ENCODE results near the gene SLC5A10.
"Not testable (repeated sequence)": the region's sequence is repeated elsewhere in the genome, so short reads cannot be mapped to it uniquely, and the experiment has no call there.

The SLC5A10 gene

GRCh38 chr17:18950944-18951905 is 740 bp upstream of the SLC5A10 start:
- TF ChIP-seq, protein P1, sequence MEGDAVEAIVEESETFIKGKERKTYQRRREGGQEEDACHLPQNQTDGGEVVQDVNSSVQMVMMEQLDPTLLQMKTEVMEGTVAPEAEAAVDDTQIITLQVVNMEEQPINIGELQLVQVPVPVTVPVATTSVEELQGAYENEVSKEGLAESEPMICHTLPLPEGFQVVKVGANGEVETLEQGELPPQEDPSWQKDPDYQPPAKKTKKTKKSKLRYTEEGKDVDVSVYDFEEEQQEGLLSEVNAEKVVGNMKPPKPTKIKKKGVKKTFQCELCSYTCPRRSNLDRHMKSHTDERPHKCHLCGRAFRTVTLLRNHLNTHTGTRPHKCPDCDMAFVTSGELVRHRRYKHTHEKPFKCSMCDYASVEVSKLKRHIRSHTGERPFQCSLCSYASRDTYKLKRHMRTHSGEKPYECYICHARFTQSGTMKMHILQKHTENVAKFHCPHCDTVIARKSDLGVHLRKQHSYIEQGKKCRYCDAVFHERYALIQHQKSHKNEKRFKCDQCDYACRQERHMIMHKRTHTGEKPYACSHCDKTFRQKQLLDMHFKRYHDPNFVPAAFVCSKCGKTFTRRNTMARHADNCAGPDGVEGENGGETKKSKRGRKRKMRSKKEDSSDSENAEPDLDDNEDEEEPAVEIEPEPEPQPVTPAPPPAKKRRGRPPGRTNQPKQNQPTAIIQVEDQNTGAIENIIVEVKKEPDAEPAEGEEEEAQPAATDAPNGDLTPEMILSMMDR (IDR thresholded peaks at IDR 0.05; ENCODE audit: control extremely low read depth, extremely low read depth, low read depth, missing control alignments) = no peak
- DNase-seq (ENCODE audit: extremely low spot score) = no peak
- ChIA-PET POLR2A (no interaction called here), CTCF (interaction anchor here (1.6 kb wide), 1 partner anchor 10 kb away, joined by 12 read pairs; no protein-coding TSS in a partner anchor)

GRCh38 chr17:18953231-18953728 is 1.3 kb downstream of the SLC5A10 start:
- TF ChIP-seq, protein P1 (IDR thresholded peaks at IDR 0.05; ENCODE audit: control extremely low read depth, extremely low read depth, low read depth, missing control alignments) = no peak
- DNase-seq (ENCODE audit: extremely low spot score) = no peak
- CTCF ChIA-PET = no interaction called here
- POLR2A ChIA-PET = no interaction called here

DNA sequence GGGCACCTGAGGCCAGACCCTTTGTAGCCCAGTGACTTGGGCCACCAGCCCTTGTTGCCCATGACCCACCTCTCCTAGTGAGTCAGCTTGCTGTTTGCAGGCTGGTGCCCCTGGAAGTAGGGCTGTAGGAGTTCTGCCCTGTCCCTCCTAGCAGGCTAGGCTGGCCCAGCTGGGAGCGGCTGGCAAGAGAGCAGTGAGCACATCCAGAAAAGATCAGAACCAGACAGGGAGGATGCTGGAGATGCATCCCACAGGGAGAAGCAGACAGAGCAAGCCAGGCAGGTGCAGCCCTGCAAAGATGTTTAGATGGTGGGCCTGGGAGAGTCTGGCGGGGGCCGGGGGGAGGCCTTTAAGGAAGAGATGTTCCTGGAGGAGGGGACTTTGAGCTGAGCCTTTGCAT is 2.4 kb downstream of the SLC5A10 start:
- CTCF ChIA-PET = interaction anchor here (1.4 to 1.7 kb wide), 2 partner anchors 8 to 50 kb away, joined by 4 to 5 read pairs; partner anchors contain the start of gene FAM83G

DNA sequence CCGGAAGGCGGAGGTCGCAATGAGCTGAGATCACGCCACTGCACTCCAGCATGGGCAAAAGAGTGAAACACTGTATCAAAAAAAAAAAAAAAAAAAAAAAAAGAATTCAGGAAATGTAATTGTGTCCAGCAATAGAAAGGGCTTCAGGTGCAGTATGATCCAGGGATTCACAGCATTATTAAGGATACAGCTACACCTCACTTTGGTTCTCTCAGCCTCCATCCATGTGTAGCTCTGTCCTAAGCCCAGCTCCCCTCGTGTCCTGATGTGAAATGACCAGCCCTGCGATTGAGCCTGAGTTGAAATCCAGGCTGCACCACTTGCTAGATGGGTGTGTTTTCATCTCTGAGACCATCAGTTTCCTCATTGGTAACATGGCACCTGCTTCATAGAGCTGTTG is 3.0 kb downstream of the SLC5A10 start:
- ChIA-PET POLR2A (interaction anchor here (1.0 kb wide), 1 partner anchor 21 kb away, joined by 6 read pairs; no protein-coding TSS in a partner anchor), CTCF (interaction anchor here (1.4 to 1.7 kb wide), 2 partner anchors 8 to 50 kb away, joined by 4 to 5 read pairs; partner anchors contain the start of gene FAM83G)
- TF ChIP-seq, protein P1 (IDR thresholded peaks at IDR 0.05; ENCODE audit: control extremely low read depth, extremely low read depth, low read depth, missing control alignments) = no peak
- DNase-seq (ENCODE audit: extremely low spot score) = no peak

More for the DNA sequence above, 2.4 kb downstream of the SLC5A10 start:
- DNase-seq (ENCODE audit: extremely low spot score) = no peak
- TF ChIP-seq, protein P1 (IDR thresholded peaks at IDR 0.05; ENCODE audit: control extremely low read depth, extremely low read depth, low read depth, missing control alignments) = no peak
- POLR2A ChIA-PET = no interaction called here

DNA sequence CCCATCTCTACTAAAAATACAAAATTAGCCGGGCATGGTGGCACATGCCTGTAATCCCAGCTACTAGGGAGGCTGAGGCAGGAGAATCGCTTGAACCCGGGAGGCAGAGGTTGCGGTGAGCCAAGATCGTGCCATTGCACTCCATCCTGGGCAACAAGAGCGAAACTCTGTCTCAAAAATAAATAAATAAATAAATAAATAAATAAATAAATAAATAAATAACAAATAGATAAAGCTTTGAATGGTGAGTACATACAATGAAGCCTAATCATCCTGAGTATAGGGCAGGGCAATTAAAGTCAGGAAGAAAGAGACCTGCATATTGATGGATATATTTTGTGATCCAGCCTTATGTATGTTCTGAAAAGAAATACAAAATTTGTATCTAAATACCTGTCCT is 4.1 kb downstream of the SLC5A10 start:
- POLR2A ChIA-PET; DNase-seq (ENCODE audit: extremely low spot score): not testable (repeated sequence)
- CTCF ChIA-PET = interaction anchor here (1.7 kb wide), 1 partner anchor 49 kb away, joined by 5 read pairs; the partner anchor contains the start of gene FAM83G

- CTCF ChIA-PET = no interaction called here
- DNase-seq (ENCODE audit: extremely low spot score) = no peak
- TF ChIP-seq, protein P1 (IDR thresholded peaks at IDR 0.05; ENCODE audit: control extremely low read depth, extremely low read depth, low read depth, missing control alignments) = no peak
- POLR2A ChIA-PET = no interaction called here
Observed at GRCh38 chr17:18956581-18956980, 4.6 kb downstream of the SLC5A10 start.

DNA sequence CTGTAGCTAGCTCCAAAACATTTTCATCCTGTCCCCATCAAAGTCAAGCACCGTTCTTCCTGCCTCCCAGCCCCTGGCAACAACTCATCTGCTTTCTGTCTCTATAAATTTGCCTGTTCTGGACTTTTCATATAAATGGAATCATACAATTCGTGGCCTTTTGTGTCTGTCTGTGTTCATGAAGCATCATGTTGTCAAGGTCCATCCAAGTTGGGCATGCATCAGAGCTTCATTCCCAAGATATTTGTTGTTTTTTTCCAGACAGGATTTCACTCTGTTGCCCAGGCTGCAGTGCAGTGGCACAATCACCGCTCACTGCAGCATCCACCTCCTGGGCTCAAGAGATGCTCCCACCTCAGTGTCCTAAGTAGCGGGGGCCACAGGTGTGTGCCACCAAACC is 5.9 kb downstream of the SLC5A10 start:
- ChIA-PET CTCF (no interaction called here), POLR2A (no interaction called here)
- no peak for DNase-seq (ENCODE audit: extremely low spot score)
- TF ChIP-seq, protein P1 (IDR thresholded peaks at IDR 0.05; ENCODE audit: control extremely low read depth, extremely low read depth, low read depth, missing control alignments) = no peak

Data from GM10248 (cell line).